Liver (tissue), 9 donors: Measurements from ENCODE around the gene DUT. TPM values are rescaled to one million over a fixed set of nuclear protein-coding genes. Genes with fewer than 3 reads are reported as not detected.

Experiments used
- DNase-seq: peaks from one replicate; pipeline ENCODE4 v3.0.0-alpha.2; 2017; ENCODE audit warnings: low spot score
- H3K27ac ChIP-seq, 2 donors: one replicate each; pipeline ENCODE4 v1.7.0; 2013; ENCODE audit warnings: inconsistent platforms in 2 of 2, low read length in 2 of 2, control low read depth in 1 of 2, low read depth in 1 of 2, mild to moderate bottlenecking in 1 of 2
- H3K27me3 ChIP-seq, 4 donors: one replicate each; pipeline versions ENCODE4 v1.6.1 to v1.7.0; 2013; ENCODE audit warnings: low read length in 3 of 4, inconsistent platforms in 1 of 4, mild to moderate bottlenecking in 1 of 4, moderate library complexity in 1 of 4; ENCODE audit not compliant: control insufficient read depth in 4 of 4, insufficient read depth in 4 of 4
- H3K36me3 ChIP-seq, 4 donors: one replicate each; pipeline versions ENCODE4 v1.6.1 to v1.7.0; 2013; ENCODE audit warnings: low read length in 3 of 4, mild to moderate bottlenecking in 3 of 4, low read depth in 1 of 4, moderate library complexity in 1 of 4; ENCODE audit not compliant: control insufficient read depth in 4 of 4, insufficient read depth in 3 of 4
- H3K4me1 ChIP-seq, 4 donors: one replicate each; pipeline versions ENCODE4 v1.6.1 to v1.7.0; 2013; ENCODE audit warnings: low read length in 3 of 4, mild to moderate bottlenecking in 3 of 4, moderate library complexity in 1 of 4; ENCODE audit not compliant: control insufficient read depth in 4 of 4, insufficient read depth in 4 of 4
- H3K4me3 ChIP-seq, 3 donors: one replicate each; pipeline versions ENCODE4 v1.6.1 to v1.7.0; 2013; ENCODE audit warnings: low read length in 3 of 3, control low read depth in 1 of 3, low read depth in 1 of 3, mild to moderate bottlenecking in 1 of 3
- H3K9ac ChIP-seq, 2 donors: one replicate each; pipeline ENCODE4 v1.7.0; 2013; ENCODE audit warnings: low read length in 2 of 2, mild to moderate bottlenecking in 2 of 2, moderate library complexity in 2 of 2, control low read depth in 1 of 2, low read depth in 1 of 2
- H3K9me3 ChIP-seq, 4 donors: one replicate each; pipeline versions ENCODE4 v1.6.1 to v1.7.0; 2013; ENCODE audit warnings: low read length in 3 of 4; ENCODE audit not compliant: control insufficient read depth in 4 of 4
- CTCF ChIP-seq: fragments of 150-350 bp; IDR thresholded peaks from 2 replicates; pipeline ENCODE4 v1.5.1; 2017; ENCODE audit warnings: improper control_type of control experiment, low read depth, low read length; ENCODE audit not compliant: missing input control
- EGR1 ChIP-seq, 2 donors: IDR thresholded peaks; 2 replicates each; pipeline ENCODE4 v1.6.1; 2016 to 2018; ENCODE audit warnings: antibody characterized with exemption in 2 of 2, low read depth in 2 of 2
- FOXA1 ChIP-seq: IDR thresholded peaks from 2 replicates; pipeline ENCODE4 v1.6.1; 2016; ENCODE audit warnings: antibody characterized with exemption
- FOXA2 ChIP-seq: IDR thresholded peaks from 2 replicates; pipeline ENCODE4 v1.6.1; 2016; ENCODE audit warnings: antibody characterized with exemption
- GABPA ChIP-seq, 2 donors: IDR thresholded peaks in 1 of 2; conservative IDR thresholded peaks in 1 of 2; 2 replicates each; pipeline ENCODE4 v1.6.1; 2016; ENCODE audit warnings: antibody characterized with exemption in 2 of 2, mild to moderate bottlenecking in 1 of 2, moderate library complexity in 1 of 2
- HNF4A ChIP-seq, 2 donors: conservative IDR thresholded peaks; 2 replicates each; pipeline ENCODE4 v1.6.1; 2016; ENCODE audit warnings: antibody characterized with exemption in 2 of 2, mild to moderate bottlenecking in 2 of 2
- HNF4G ChIP-seq: IDR thresholded peaks from 2 replicates; pipeline ENCODE4 v1.6.1; 2016; ENCODE audit warnings: antibody characterized with exemption
- JUND ChIP-seq, 2 donors: IDR thresholded peaks; 2 replicates each; pipeline ENCODE4 v1.6.1; 2016; ENCODE audit warnings: antibody characterized with exemption in 2 of 2
- NR2F2 ChIP-seq: IDR thresholded peaks from 2 replicates; pipeline ENCODE4 v1.6.1; 2016; ENCODE audit warnings: antibody characterized with exemption
- RAD21 ChIP-seq, 2 donors: IDR thresholded peaks; 2 replicates each; pipeline ENCODE4 v1.6.1; 2016; ENCODE audit warnings: antibody characterized with exemption in 2 of 2, mild to moderate bottlenecking in 2 of 2
- REST ChIP-seq: IDR thresholded peaks from 2 replicates; pipeline ENCODE4 v1.6.1; 2016; ENCODE audit warnings: antibody characterized with exemption, mild to moderate bottlenecking
- RXRA ChIP-seq, 2 donors: IDR thresholded peaks; 2 replicates each; pipeline ENCODE4 v1.6.1; 2017 to 2018; ENCODE audit warnings: antibody characterized with exemption in 2 of 2, mild to moderate bottlenecking in 1 of 2
- SP1 ChIP-seq: IDR thresholded peaks from 2 replicates; pipeline ENCODE4 v1.6.1; 2018; ENCODE audit warnings: antibody characterized with exemption, mild to moderate bottlenecking
- TAF1 ChIP-seq: conservative IDR thresholded peaks from 2 replicates; pipeline ENCODE4 v1.6.1; 2016; ENCODE audit warnings: antibody characterized with exemption, mild to moderate bottlenecking
- YY1 ChIP-seq: IDR thresholded peaks from 2 replicates; pipeline ENCODE4 v1.6.1; 2016; ENCODE audit warnings: antibody characterized with exemption, mild to moderate bottlenecking
- ZBTB33 ChIP-seq: IDR thresholded peaks from 2 replicates; pipeline ENCODE4 v1.6.1; 2016; ENCODE audit warnings: antibody characterized with exemption
- WGBS: extraction: QIAGEN DNeasy Blood & Tissue Kit; methylation state at CpG from one replicate; pipeline ENCODE4 v1.1.7; 2013; 5-methylcytosine and 5-hydroxymethylcytosine counted together
- polyA plus RNA-seq, 2 donors: library from polyadenylated mRNA; stranded (reverse) in 1 of 2; unstranded in 1 of 2; fragments of 200-250 nt in 1 of 2; fragments of >200 nt in 1 of 2; fragmentation: Nextera tagmentation in 1 of 2; extraction: Ambion mirVana in 1 of 2; gene quantifications; one replicate each; pipeline versions ENCODE4 v1.2.1 to v1.2.3, GENCODE V29; 2013 to 2015
- total RNA-seq, 2 donors: library from RNA; depleted of rRNA; stranded (reverse); fragments of >200 nt; gene quantifications; one replicate each; pipeline ENCODE4 v1.2.3, GENCODE V29; 2014
- TF ChIP-seq, protein P1 (sequence below): IDR thresholded peaks from 2 replicates; pipeline ENCODE4 v1.6.1; 2016; ENCODE audit warnings: antibody characterized with exemption
- TF ChIP-seq, protein P2 (sequence below): IDR thresholded peaks from 2 replicates; pipeline ENCODE4 v1.6.1; 2016; ENCODE audit warnings: antibody characterized with exemption
- donor health status: healthy.
- donor health status: healthy.
- donor health status: healthy.
- donor health status: healthy.
- donor health status: healthy.

DUT gene
- total RNA-seq (10 to 100 TPM; 12.8 to 58.7 TPM), polyA plus RNA-seq (10 to 100 TPM; 28.6 to 41.6 TPM)

- Histone ChIP-seq H3K9ac (peak within 1 kb of the TSS; percentile 30 to 60), H3K27ac (peak within 1 kb of the TSS; percentile 88 to 95), H3K4me1 (peaks cover 4 to 13% (median 10%) of the 10 kb centered on the region in 4 donors), H3K36me3 (peaks cover 0 to 14% (median 7%) of the 10 kb centered on the region in 4 donors), H3K9me3 (no peaks in the 10 kb centered on the region), H3K27me3 (no peaks in the 10 kb centered on the region), H3K4me3 (peak within 1 kb of the TSS; percentile 88 to 99 (median 94))
- DNase-seq, result peak; percentile 81
- under 1% methylated on average over 89 of the region's 89 CpGs for WGBS
- peak; percentile 6 for TF ChIP-seq FOXA2
- no peak for TF ChIP-seq TAF1
- peak; percentile 97 for TF ChIP-seq REST
- no peak for TF ChIP-seq NR2F2
- TF ChIP-seq ZBTB33, result no peak
- TF ChIP-seq RXRA (IDR thresholded peaks at IDR 0.05), result no peak
- TF ChIP-seq EGR1 (IDR thresholded peaks at IDR 0.05; ENCODE audit: low read depth in 2 of 2), result no peak
- no peak for TF ChIP-seq HNF4G
- no peak for TF ChIP-seq RAD21 (IDR thresholded peaks at IDR 0.05)
- TF ChIP-seq, protein P1, sequence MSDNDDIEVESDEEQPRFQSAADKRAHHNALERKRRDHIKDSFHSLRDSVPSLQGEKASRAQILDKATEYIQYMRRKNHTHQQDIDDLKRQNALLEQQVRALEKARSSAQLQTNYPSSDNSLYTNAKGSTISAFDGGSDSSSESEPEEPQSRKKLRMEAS, result no peak
- peak; percentile 92 for TF ChIP-seq YY1
- peak; percentile 45 to 88 for TF ChIP-seq GABPA (IDR thresholded peaks at IDR 0.05 in 1 of 2, conservative IDR thresholded peaks at IDR 0.05 in 1 of 2)
- peak; percentile 25 for TF ChIP-seq SP1
- TF ChIP-seq CTCF, result no peak
- TF ChIP-seq, protein P2, sequence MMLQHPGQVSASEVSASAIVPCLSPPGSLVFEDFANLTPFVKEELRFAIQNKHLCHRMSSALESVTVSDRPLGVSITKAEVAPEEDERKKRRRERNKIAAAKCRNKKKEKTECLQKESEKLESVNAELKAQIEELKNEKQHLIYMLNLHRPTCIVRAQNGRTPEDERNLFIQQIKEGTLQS, result no peak
- no peak for TF ChIP-seq FOXA1
- TF ChIP-seq JUND (IDR thresholded peaks at IDR 0.05), result no peak
- TF ChIP-seq HNF4A (conservative IDR thresholded peaks at IDR 0.05), result no peak
These were observed at the start of gene DUT for GRCh38 chr15:48330855-48331795. DUT (plus strand) TSS chr15:48331429; CDS start chr15:48331516, 87 bp downstream.
